A549 (cell line): Measurements from ENCODE around the gene IL1A. TPM values are rescaled to one million over a fixed set of nuclear protein-coding genes. Genes with fewer than 3 reads are reported as not detected.
A peak's percentile ranks its signal among the peaks of the same experiment; 100 is the strongest.

Experiments
- ATAC-seq, 2 experiments: fragments of 200-7000 bp in 1 of 2; fragments of >200 bp in 1 of 2; cut with Nextera tagmentation in 1 of 2; cut with Tn5 transposase in 1 of 2; 3 replicates each; pipeline versions ENCODE4 v1.8.0 to v1.9.1; 2018 to 2020; ENCODE audit warnings: mild to moderate bottlenecking in 1 of 2, moderate library complexity in 1 of 2
- CTCF ChIA-PET: fragments of 300-600 bp; sonication (Branson Sonifier 250); formaldehyde crosslinking; extraction: SDS; loops from one replicate; lab custom pipeline; 2021; ENCODE audit warnings: antibody characterized with exemption, inconsistent platforms; lab: Yijun Ruan, JAX
- POLR2A ChIA-PET: fragments of 350-600 bp; formaldehyde crosslinking; extraction: SDS; loops from one replicate; lab custom pipeline; 2021; ENCODE audit warnings: antibody characterized with exemption, inconsistent platforms; lab: Yijun Ruan, JAX
- DNase-seq, 2 experiments: peaks; one replicate each; pipeline versions ENCODE4 v3.0.0 to v3.0.0-alpha.2; 2011 to 2016; ENCODE audit warnings: low read depth in 1 of 2, low spot score in 1 of 2
- FAIRE-seq: peaks from 2 replicates; lab custom pipeline; 2011; peaks lifted over from hg19 to GRCh38; lab: Jason Lieb, UNC
- H3K27ac ChIP-seq, 2 experiments: fragments of >200 bp; sonication (Bioruptor Twin); formaldehyde crosslinking; 3 replicates each; pipeline ENCODE4 v1.5.1; 2016 to 2017
- H3K4me1 ChIP-seq: fragments of >200 bp; sonication (Bioruptor Twin); formaldehyde crosslinking; 3 replicates; pipeline ENCODE4 v1.6.1; 2016
- H3K4me2 ChIP-seq: fragments of >200 bp; sonication (Bioruptor Twin); formaldehyde crosslinking; 3 replicates; pipeline ENCODE4 v1.6.1; 2016
- H3K4me3 ChIP-seq: fragments of >200 bp; sonication (Bioruptor Twin); formaldehyde crosslinking; 3 replicates; pipeline ENCODE4 v1.5.1; 2016
- H3K9me3 ChIP-seq: fragments of >200 bp; sonication (Bioruptor Twin); formaldehyde crosslinking; 3 replicates; pipeline ENCODE4 v1.6.1; 2016
- ATOH8 ChIP-seq: fragments of 250-450 bp; sonication (Bioruptor Pico); IDR thresholded peaks from 2 replicates; pipeline ENCODE4 v1.5.0; 2020; ENCODE audit warnings: low read depth, mild to moderate bottlenecking, moderate library complexity
- BHLHE40 ChIP-seq: IDR thresholded peaks from 2 replicates; pipeline ENCODE4 v1.6.1; 2012; ENCODE audit warnings: low read depth, low read length, inconsistent platforms
- CBX2 ChIP-seq: fragments of 200-600 bp; sonication (generic); IDR thresholded peaks from 2 replicates; pipeline ENCODE4 v1.6.1; 2016; ENCODE audit warnings: low read depth, mild to moderate bottlenecking, borderline replicate concordance
- CBX8 ChIP-seq: fragments of 200-600 bp; sonication (generic); IDR thresholded peaks from 2 replicates; pipeline ENCODE4 v1.6.1; 2016
- E2F6 ChIP-seq: IDR thresholded peaks from 2 replicates; pipeline ENCODE4 v1.6.1; 2012; ENCODE audit warnings: low read depth, borderline replicate concordance
- EHF ChIP-seq: fragments of 250-450 bp; sonication (Bioruptor Pico); IDR thresholded peaks from 2 replicates; pipeline ENCODE4 v1.5.0; 2020; ENCODE audit warnings: mild to moderate bottlenecking
- EP300 ChIP-seq, 2 experiments: fragments of >200 bp; sonication (Bioruptor Twin); formaldehyde crosslinking; IDR thresholded peaks; 2 replicates in 1 of 2; 3 replicates in 1 of 2; pipeline ENCODE4 v1.6.1; 2016 to 2017
- FOSB ChIP-seq: fragments of 250-450 bp; sonication (Bioruptor Pico); IDR thresholded peaks from 2 replicates; pipeline ENCODE4 v1.5.0; 2020; ENCODE audit warnings: mild to moderate bottlenecking, moderate library complexity
- HES2 ChIP-seq: fragments of >200 bp; sonication (Bioruptor Twin); formaldehyde crosslinking; IDR thresholded peaks from 2 replicates; pipeline ENCODE4 v1.6.1; 2016
- HEYL ChIP-seq: fragments of 250-450 bp; sonication (Bioruptor Pico); IDR thresholded peaks from 2 replicates; pipeline ENCODE4 v1.8.0; 2021; ENCODE audit warnings: mild to moderate bottlenecking, moderate library complexity
- HMGXB4 ChIP-seq: fragments of 250-450 bp; sonication (Bioruptor Pico); IDR thresholded peaks from 2 replicates; pipeline ENCODE4 v1.5.0; 2021; ENCODE audit warnings: mild to moderate bottlenecking, moderate library complexity, borderline replicate concordance
- JUN ChIP-seq, 2 experiments: fragments of >200 bp; sonication (Bioruptor Twin); formaldehyde crosslinking; IDR thresholded peaks; 2 replicates in 1 of 2; 3 replicates in 1 of 2; pipeline ENCODE4 v1.6.1; 2016 to 2017
- JUNB ChIP-seq: fragments of >200 bp; sonication (Bioruptor Twin); formaldehyde crosslinking; IDR thresholded peaks from 2 replicates; pipeline ENCODE4 v1.6.1; 2016
- KDM1A ChIP-seq: fragments of 200-600 bp; sonication (generic); IDR thresholded peaks from 2 replicates; pipeline ENCODE4 v1.6.1; 2016; ENCODE audit warnings: low read depth, mild to moderate bottlenecking
- KDM5A ChIP-seq: fragments of 200-600 bp; sonication (generic); IDR thresholded peaks from 2 replicates; pipeline ENCODE4 v1.6.1; 2016; ENCODE audit warnings: antibody characterized with exemption, mild to moderate bottlenecking
- MAFK ChIP-seq: fragments of 450-650 bp; IDR thresholded peaks from 2 replicates; pipeline ENCODE4 v1.6.1; 2014; ENCODE audit not compliant: partially characterized antibody
- MAX ChIP-seq: IDR thresholded peaks from 2 replicates; pipeline ENCODE4 v1.6.1; 2012
- NFE2L2 ChIP-seq: fragments of 150-350 bp; conservative IDR thresholded peaks from 2 replicates; pipeline ENCODE4 v1.6.1; 2014; ENCODE audit warnings: low read length
- PHF8 ChIP-seq: fragments of 200-600 bp; sonication (generic); IDR thresholded peaks from 2 replicates; pipeline ENCODE4 v1.6.1; 2016; ENCODE audit warnings: low read depth, mild to moderate bottlenecking, antibody characterized with exemption, moderate library complexity, borderline replicate concordance
- RAD21 ChIP-seq, 2 experiments: fragments of >200 bp in 1 of 2; sonication (Bioruptor Twin) in 1 of 2; formaldehyde crosslinking in 1 of 2; IDR thresholded peaks in 1 of 2; conservative IDR thresholded peaks in 1 of 2; 2 replicates in 1 of 2; 3 replicates in 1 of 2; pipeline ENCODE4 v1.6.1; 2012 to 2018; ENCODE audit warnings: inconsistent platforms in 1 of 2
- USF2 ChIP-seq: fragments of 450-650 bp; IDR thresholded peaks from 2 replicates; pipeline ENCODE4 v1.6.1; 2014; ENCODE audit warnings: antibody characterized with exemption
- ZC3H11A ChIP-seq: fragments of 450-650 bp; IDR thresholded peaks from 2 replicates; pipeline ENCODE4 v1.6.1; 2014; ENCODE audit warnings: antibody characterized with exemption, mild to moderate bottlenecking
- WGBS: methylation state at CpG from one replicate; pipeline ENCODE4 v1.1.6; 2017; ENCODE audit errors: missing lambda C conversion rate; 5-methylcytosine and 5-hydroxymethylcytosine counted together
- polyA plus RNA-seq, 4 experiments: library from polyadenylated mRNA; depleted of rRNA in 3 of 4; stranded (reverse); fragments of >200 nt; fragmentation: RNase III in 1 of 4; extraction: RNeasy Plus Mini Kit Qiagen cat#74134 plus additional on column Dnase treatment in 1 of 4; gene quantifications; 2 replicates in 3 of 4; 3 replicates in 1 of 4; pipeline ENCODE4 v1.2.3, GENCODE V29; 2011 to 2017

The IL1A gene
- polyA plus RNA-seq, 2 of the 4 experiments (the other 2 are of a cell fraction), result 0.25 TPM; not detected in 1

GRCh38 chr2:112783187-112783714 lies 1.0 kb downstream of the IL1A start (continued):
- no peak for TF ChIP-seq PHF8
- TF ChIP-seq CBX2, result no peak
- no peak for TF ChIP-seq HMGXB4

GRCh38 chr2:112782234-112782799 lies 2.0 kb downstream of the IL1A start:
- FAIRE-seq (no peak), DNase-seq (no peak)
- POLR2A ChIA-PET, result no interaction called here
- no peak overlapping the region for H3K27ac ChIP-seq
- 87% methylated on average over 3 of the region's 3 CpGs for WGBS
- TF ChIP-seq BHLHE40 (no peak), NFE2L2 (no peak), JUNB (no peak), MAX (no peak), USF2 (no peak), ATOH8 (CRISPR knock-in tag) (no peak), EHF (no peak), E2F6 (no peak), ZC3H11A (no peak), EP300 (IDR thresholded peaks at IDR 0.05) (no peak), HES2 (no peak), FOSB (CRISPR knock-in tag) (no peak), RAD21 (conservative IDR thresholded peaks at IDR 0.05 in 1 of 2, IDR thresholded peaks at IDR 0.05 in 1 of 2) (no peak), JUN (IDR thresholded peaks at IDR 0.05) (no peak), CBX8 (no peak)
- TF ChIP-seq, all 56 proteins: peak for 0
- Histone ChIP-seq H3K9me3 (no peaks in the 10 kb centered on the region), H3K4me3 (no peak overlapping the region), H3K4me1 (0 out of 3 replicates have a peak, but pooled peaks cover 7% of the 10 kb centered on the region), H3K4me2 (no peak overlapping the region)
- ATAC-seq, result no peak
- CTCF ChIA-PET, result interaction anchor here (1.6 to 2.6 kb wide), 3 partner anchors 9 to 103 kb away, joined by 4 to 12 read pairs (median 5); no protein-coding TSS in a partner anchor

GRCh38 chr2:112779598-112779997 lies 4.7 kb downstream of the IL1A start:
- ATAC-seq (no peak), FAIRE-seq (no peak), DNase-seq (no peak)
- no peaks in the 10 kb centered on the region for H3K9me3 ChIP-seq
- H3K27ac ChIP-seq, result no peak overlapping the region
- H3K4me1 ChIP-seq, result 0 out of 3 replicates have a peak, but pooled peaks cover 7% of the 10 kb centered on the region
- CTCF ChIA-PET, result interaction anchor here (2.6 kb wide), 1 partner anchor 30 kb away, joined by 12 read pairs; no protein-coding TSS in a partner anchor
- POLR2A ChIA-PET, result no interaction called here
- H3K4me3 ChIP-seq, result no peak overlapping the region
- TF ChIP-seq HEYL, result no peak
- no peak for TF ChIP-seq JUN (IDR thresholded peaks at IDR 0.05)
- peak; percentile 82 for TF ChIP-seq MAFK
- no peak for TF ChIP-seq KDM1A
- TF ChIP-seq KDM5A, result no peak
- WGBS, result 97% methylated on average over 1 of the region's 1 CpG
- no peak overlapping the region for H3K4me2 ChIP-seq
